Measurements from ENCODE around the gene MYRFL.

Gene MYRFL

GRCh38 chr12:69932676-69933552 is 107.9 kb downstream of the MYRFL start:
- DNase-seq (ENCODE audit: low read depth) = no peak

- no peak for DNase-seq (ENCODE audit: low read depth)
Observed at GRCh38 chr12:69934011-69934410, 109.0 kb downstream of the MYRFL start.

- no peak for DNase-seq (ENCODE audit: low read depth)
Observed at GRCh38 chr12:69935651-69936100, 110.6 kb downstream of the MYRFL start.

- no peak for DNase-seq (ENCODE audit: low read depth)
Observed at GRCh38 chr12:69936214-69936731, 111.2 kb downstream of the MYRFL start.

GRCh38 chr12:69936766-69937165 is 111.7 kb downstream of the MYRFL start:
- no peak for DNase-seq (ENCODE audit: low read depth)

GRCh38 chr12:69947123-69947522 is 122.1 kb downstream of the MYRFL start:
- no peak for DNase-seq (ENCODE audit: low read depth)

GRCh38 chr12:69947897-69948296 is 122.9 kb downstream of the MYRFL start:
- DNase-seq (ENCODE audit: low read depth) = no peak

GRCh38 chr12:69948851-69949250 is 123.8 kb downstream of the MYRFL start:
- DNase-seq (ENCODE audit: low read depth) = no peak

GRCh38 chr12:69949311-69950002 is 124.4 kb downstream of the MYRFL start:
- no peak for DNase-seq (ENCODE audit: low read depth)

- DNase-seq (ENCODE audit: low read depth) = no peak
Observed at GRCh38 chr12:69951108-69951507, 126.1 kb downstream of the MYRFL start.

- no peak for DNase-seq (ENCODE audit: low read depth)
Observed at GRCh38 chr12:69952890-69953289, 127.9 kb downstream of the MYRFL start.

- DNase-seq (ENCODE audit: low read depth) = no peak
Observed at GRCh38 chr12:69961246-69961645, 136.2 kb downstream of the MYRFL start.

GRCh38 chr12:69966409-69966808 is 141.4 kb downstream of the MYRFL start:
- no peak for DNase-seq (ENCODE audit: low read depth)

GRCh38 chr12:69966839-69967238 is 141.8 kb downstream of the MYRFL start:
- no peak for DNase-seq (ENCODE audit: low read depth)

GRCh38 chr12:69969011-69969410 is 144.0 kb downstream of the MYRFL start:
- no peak for DNase-seq (ENCODE audit: low read depth)

- no peak for DNase-seq (ENCODE audit: low read depth)
Observed at GRCh38 chr12:69972136-69972535, 147.1 kb downstream of the MYRFL start.

GRCh38 chr12:69978020-69978419 is 153.0 kb downstream of the MYRFL start:
- no peak for DNase-seq (ENCODE audit: low read depth)

GRCh38 chr12:69981881-69982475 is 157.0 kb downstream of the MYRFL start:
- no peak for DNase-seq (ENCODE audit: low read depth)

GRCh38 chr12:69984241-69984640 is 159.2 kb downstream of the MYRFL start:
- DNase-seq (ENCODE audit: low read depth) = no peak

GRCh38 chr12:69985656-69986055 is 160.6 kb downstream of the MYRFL start:
- no peak for DNase-seq (ENCODE audit: low read depth)

- DNase-seq (ENCODE audit: low read depth) = no peak
Observed at GRCh38 chr12:69986114-69986513, 161.1 kb downstream of the MYRFL start.

- DNase-seq (ENCODE audit: low read depth) = no peak
Observed at GRCh38 chr12:69987579-69988091, 162.6 kb downstream of the MYRFL start.

Data from stimulated activated CD8-positive, alpha-beta memory T cell treated with anti-CD3 and anti-CD28 coated beads, Interleukin-15, amount 100 ng/mL, for 1 hour (primary cell).